Osteoblast (primary cell): ENCODE data around the gene CMSS1. TPM values are rescaled to one million over a fixed set of nuclear protein-coding genes. Genes with fewer than 3 reads are reported as not detected.
A peak's percentile ranks its signal among the peaks of the same experiment; 100 is the strongest.

ENCODE experiments used
- DNase-seq: peaks from one replicate; pipeline ENCODE4 v3.0.0; 2011; ENCODE audit warnings: low spot score, mixed read lengths; ENCODE audit not compliant: insufficient read length; ENCODE audit errors: missing footprints
- H2AFZ ChIP-seq: 2 replicates; pipeline ENCODE4 v1.6.0; 2011; ENCODE audit warnings: mild to moderate bottlenecking, low read length
- H3K27ac ChIP-seq: 2 replicates; pipeline ENCODE4 v1.5.1; 2011; ENCODE audit warnings: mild to moderate bottlenecking, low read depth, low read length, moderate library complexity
- H3K27me3 ChIP-seq: 2 replicates; pipeline ENCODE4 v1.6.0; 2012; ENCODE audit warnings: mild to moderate bottlenecking, control low read depth, inconsistent platforms, low read length, moderate library complexity; ENCODE audit not compliant: insufficient read depth
- H3K36me3 ChIP-seq: 2 replicates; pipeline ENCODE4 v1.5.1; 2011; ENCODE audit warnings: mild to moderate bottlenecking, low read length, control low read depth, moderate library complexity; ENCODE audit not compliant: insufficient read depth
- H3K4me1 ChIP-seq: 2 replicates; pipeline ENCODE4 v1.5.1; 2011; ENCODE audit warnings: mild to moderate bottlenecking, low read length, control low read depth, moderate library complexity; ENCODE audit not compliant: insufficient read depth
- H3K4me2 ChIP-seq: 2 replicates; pipeline ENCODE4 v1.6.0; 2011; ENCODE audit warnings: mild to moderate bottlenecking, low read length; ENCODE audit not compliant: insufficient read depth
- H3K4me3 ChIP-seq: fragments of 200-600 bp; sonication (generic); 3 replicates; pipeline ENCODE4 v1.5.1; 2012; ENCODE audit warnings: mild to moderate bottlenecking, low read length, inconsistent platforms; ENCODE audit not compliant: insufficient read depth
- H3K79me2 ChIP-seq: 2 replicates; pipeline ENCODE4 v1.6.0; 2012; ENCODE audit warnings: mild to moderate bottlenecking, low read length, control low read depth, inconsistent platforms; ENCODE audit not compliant: insufficient read depth
- H3K9me3 ChIP-seq: 2 replicates; pipeline ENCODE4 v1.5.1; 2011; ENCODE audit warnings: low read depth, low read length, control low read depth
- H4K20me1 ChIP-seq: 2 replicates; pipeline ENCODE4 v1.6.0; 2012; ENCODE audit warnings: mild to moderate bottlenecking, low read length, control low read depth; ENCODE audit not compliant: insufficient read depth
- CTCF ChIP-seq: IDR thresholded peaks from 2 replicates; pipeline ENCODE4 v1.5.1; 2011; ENCODE audit warnings: mild to moderate bottlenecking, low read depth, low read length, moderate library complexity; ENCODE audit errors: extremely low read depth
- total RNA-seq: library from RNA; depleted of rRNA; stranded (reverse); fragments of >200 nt; gene quantifications from 2 replicates; pipeline ENCODE4 v1.2.3, GENCODE V29; 2012

CMSS1 gene
- total RNA-seq, 1 donor, result 15.9 TPM

DNA sequence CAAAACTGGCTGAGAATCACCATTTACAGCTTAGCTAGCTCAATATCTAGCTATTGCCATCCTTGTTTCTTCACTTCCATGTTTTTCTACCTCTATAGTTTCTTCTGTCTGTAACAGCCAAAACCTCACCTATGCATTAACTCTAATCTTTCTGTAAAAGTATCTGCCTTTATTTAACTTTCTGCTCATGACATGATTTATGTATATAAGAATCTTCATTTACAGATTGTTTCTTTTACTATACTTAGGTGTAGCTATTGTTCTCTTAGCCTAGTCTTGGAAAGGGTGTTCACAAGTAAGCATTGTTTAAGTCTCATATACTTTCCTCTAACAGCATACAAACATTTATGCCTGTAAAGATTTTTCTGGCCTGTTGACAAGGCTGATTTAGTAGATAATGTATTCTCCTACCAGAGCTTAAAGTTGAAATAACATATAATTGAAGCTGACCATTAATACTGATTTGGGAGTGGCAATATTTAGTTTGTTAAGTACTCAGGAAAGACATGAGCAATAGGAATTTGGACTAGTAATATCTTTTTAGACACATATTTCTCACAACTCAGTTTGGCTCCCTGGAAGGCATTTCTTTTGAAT is 287.3 kb downstream of the CMSS1 start:
- Histone ChIP-seq H3K79me2 (no peaks in the 10 kb centered on the region), H3K4me1 (peaks cover 36% of the 10 kb centered on the region), H3K4me3 (no peak overlapping the region), H3K9me3 (no peaks in the 10 kb centered on the region), H3K36me3 (no peaks in the 10 kb centered on the region), H4K20me1 (no peaks in the 10 kb centered on the region), H3K27ac (peak overlapping the region; percentile 47), H3K4me2 (no peak overlapping the region), H3K27me3 (no peaks in the 10 kb centered on the region), H2AFZ (no peak overlapping the region)
- TF ChIP-seq CTCF, result no peak
- DNase-seq, result no peak

GRCh38 chr3:100105501-100105900 is 287.8 kb downstream of the CMSS1 start:
- no peak for DNase-seq
- no peak overlapping the region for H3K4me2 ChIP-seq
- no peak overlapping the region for H2AFZ ChIP-seq
- no peak for TF ChIP-seq CTCF
- H3K27ac ChIP-seq, result no peak overlapping the region
- no peaks in the 10 kb centered on the region for H3K9me3 ChIP-seq
- peaks cover 30% of the 10 kb centered on the region for H3K4me1 ChIP-seq
- H3K79me2 ChIP-seq, result no peaks in the 10 kb centered on the region
- H3K27me3 ChIP-seq, result no peaks in the 10 kb centered on the region
- no peak overlapping the region for H3K4me3 ChIP-seq
- H3K36me3 ChIP-seq, result no peaks in the 10 kb centered on the region
- no peaks in the 10 kb centered on the region for H4K20me1 ChIP-seq

DNA sequence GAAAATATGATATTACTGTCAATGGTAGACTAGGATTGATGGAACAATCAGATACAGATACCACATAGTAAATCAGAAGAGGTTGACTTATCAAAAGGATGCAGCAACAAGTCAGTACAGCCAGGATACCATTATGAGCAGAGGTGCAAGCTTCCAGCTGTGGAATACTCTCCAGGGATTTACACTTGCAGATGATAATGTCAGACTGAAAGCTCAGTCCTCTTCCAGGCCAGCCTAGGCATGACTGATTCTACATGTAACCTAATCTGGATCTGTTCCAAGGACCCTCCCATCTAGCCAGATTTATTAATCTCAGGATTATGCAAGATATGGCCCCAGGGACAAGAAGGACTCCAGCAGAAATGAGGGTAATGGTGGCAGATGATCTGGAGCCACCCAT is 288.4 kb downstream of the CMSS1 start:
- Histone ChIP-seq H3K79me2 (no peaks in the 10 kb centered on the region), H3K4me2 (no peak overlapping the region), H3K4me1 (peaks cover 24% of the 10 kb centered on the region), H2AFZ (no peak overlapping the region), H4K20me1 (no peaks in the 10 kb centered on the region), H3K27me3 (no peaks in the 10 kb centered on the region), H3K9me3 (no peaks in the 10 kb centered on the region), H3K27ac (no peak overlapping the region), H3K4me3 (no peak overlapping the region), H3K36me3 (no peaks in the 10 kb centered on the region)
- no peak for DNase-seq
- no peak for TF ChIP-seq CTCF

GRCh38 chr3:100106531-100107141 is 289.0 kb downstream of the CMSS1 start:
- no peak for DNase-seq
- Histone ChIP-seq H3K36me3 (no peaks in the 10 kb centered on the region), H3K9me3 (no peaks in the 10 kb centered on the region), H3K4me3 (no peak overlapping the region), H3K27ac (no peak overlapping the region), H2AFZ (no peak overlapping the region), H3K27me3 (no peaks in the 10 kb centered on the region), H3K4me1 (peaks cover 24% of the 10 kb centered on the region), H4K20me1 (no peaks in the 10 kb centered on the region), H3K79me2 (no peaks in the 10 kb centered on the region), H3K4me2 (no peak overlapping the region)
- TF ChIP-seq CTCF, result no peak
